HCT116 (cell line): ENCODE results near the gene QRSL1. TPM values are rescaled to one million over a fixed set of nuclear protein-coding genes. Genes with fewer than 3 reads are reported as not detected.

Experiments used
- ATAC-seq: fragments of 200-7000 bp; cut with Tn5 transposase; 2 replicates; pipeline ENCODE4 v1.9.1; 2020; ENCODE audit warnings: mild to moderate bottlenecking, moderate library complexity
- BruUV-seq: library from RNA; stranded (reverse); fragments of 400-500 nt; replicated peaks from 2 replicates; lab custom pipeline; 2021; lab: Mats Ljungman, UMichigan
- CTCF ChIA-PET: fragments of 300-600 bp; sonication (Branson Sonifier 250); formaldehyde crosslinking; loops from one replicate; lab custom pipeline; 2021; ENCODE audit warnings: antibody characterized with exemption; lab: Charles Lee
- POLR2A ChIA-PET: fragments of 300-600, 350-600 bp; sonication (Branson Sonifier 250); formaldehyde crosslinking; loops from one replicate; lab custom pipeline; 2021; ENCODE audit warnings: antibody characterized with exemption; lab: Charles Lee
- RAD21 ChIA-PET, 2 experiments: fragments of 300-600 bp; sonication (Branson Sonifier 250); formaldehyde crosslinking; loops; one replicate each; lab custom pipeline; 2023; ENCODE audit warnings: low total read pairs in 2 of 2; ENCODE audit not compliant: uncharacterized antibody in 2 of 2, unreplicated experiment in 2 of 2, low non-redundant PET in 1 of 2; lab: Charles Lee
- DNase-seq: peaks from one replicate; pipeline ENCODE4 v3.0.0-alpha.2; 2010; ENCODE audit warnings: low read depth, low spot score
- H2AFZ ChIP-seq: fragments of 200-600 bp; shearing (Covaris generic), sonication (generic); 2 replicates; pipeline ENCODE4 v1.6.1; 2017; ENCODE audit warnings: low read depth, mixed run types, mixed read lengths, antibody characterized with exemption, low read length; ENCODE audit not compliant: poor library complexity, severe bottlenecking
- H3K27ac ChIP-seq: 2 replicates; pipeline ENCODE4 v1.5.1; 2012; ENCODE audit warnings: low read depth, low read length
- H3K27me3 ChIP-seq: fragments of 200-600 bp; sonication (generic); 2 replicates; pipeline ENCODE4 v1.6.1; 2016; ENCODE audit warnings: mixed run types, low read length, mixed read lengths; ENCODE audit not compliant: insufficient read depth
- H3K36me3 ChIP-seq, 2 experiments: fragments of 200-500 bp in 1 of 2; fragments of 200-600 bp in 1 of 2; sonication (Bioruptor generic) in 1 of 2; sonication (generic) in 1 of 2; 2 replicates each; pipeline versions ENCODE4 v1.5.1 to v1.6.1; 2014 to 2016; ENCODE audit warnings: low read length in 2 of 2, inconsistent platforms in 1 of 2, mixed read lengths in 1 of 2, mixed run types in 1 of 2; ENCODE audit not compliant: insufficient read depth in 2 of 2, control insufficient read depth in 1 of 2
- H3K4me1 ChIP-seq, 2 experiments: fragments of 200-600 bp in 1 of 2; sonication (generic) in 1 of 2; 2 replicates each; pipeline versions ENCODE4 v1.5.1 to v1.6.1; 2012 to 2017; ENCODE audit warnings: low read length in 2 of 2, inconsistent platforms in 1 of 2, mild to moderate bottlenecking in 1 of 2, mixed read lengths in 1 of 2, mixed run types in 1 of 2, moderate library complexity in 1 of 2; ENCODE audit not compliant: insufficient read depth in 2 of 2, control insufficient read depth in 1 of 2
- H3K4me2 ChIP-seq: fragments of 200-600 bp; sonication (generic); 2 replicates; pipeline ENCODE4 v1.6.1; 2017; ENCODE audit warnings: mixed run types, low read length, mixed read lengths
- H3K4me3 ChIP-seq, 2 experiments: fragments of 200-600 bp in 1 of 2; sonication (generic) in 1 of 2; replicated peaks in 1 of 2; 2 replicates each; pipeline ENCODE4 v1.5.1; 2011 to 2016; ENCODE audit warnings: low read length in 2 of 2, control low read depth in 1 of 2, low read depth in 1 of 2, mild to moderate bottlenecking in 1 of 2, mixed read lengths in 1 of 2, mixed run types in 1 of 2
- H3K79me2 ChIP-seq: fragments of 200-600 bp; sonication (generic); 2 replicates; pipeline ENCODE4 v1.6.1; 2017; ENCODE audit warnings: mild to moderate bottlenecking, mixed run types, low read length, moderate library complexity, mixed read lengths; ENCODE audit not compliant: insufficient read depth
- H3K9ac ChIP-seq: fragments of 200-600 bp; sonication (generic); 2 replicates; pipeline ENCODE4 v1.6.1; 2016; ENCODE audit warnings: low read length, mixed read lengths
- H3K9me2 ChIP-seq: fragments of 200-600 bp; sonication (generic), shearing (Covaris generic); 2 replicates; pipeline ENCODE4 v1.6.1; 2017; ENCODE audit warnings: mixed run types, mild to moderate bottlenecking, moderate library complexity; ENCODE audit not compliant: insufficient read depth
- H3K9me3 ChIP-seq, 2 experiments: fragments of 200-500 bp in 1 of 2; fragments of 200-600 bp in 1 of 2; sonication (Bioruptor generic) in 1 of 2; sonication (generic) in 1 of 2; 2 replicates each; pipeline ENCODE4 v1.6.1; 2014 to 2017; ENCODE audit warnings: low read length in 2 of 2, mixed read lengths in 2 of 2, inconsistent platforms in 1 of 2, low read depth in 1 of 2, mild to moderate bottlenecking in 1 of 2, mixed run types in 1 of 2, moderate library complexity in 1 of 2; ENCODE audit not compliant: control insufficient read depth in 1 of 2, insufficient read depth in 1 of 2
- H4K20me1 ChIP-seq: fragments of 200-600 bp; sonication (generic), shearing (Covaris generic); 2 replicates; pipeline ENCODE4 v1.6.1; 2017; ENCODE audit warnings: mixed run types, mild to moderate bottlenecking, moderate library complexity; ENCODE audit not compliant: insufficient read depth
- CBX3 ChIP-seq: IDR thresholded peaks from 2 replicates; pipeline ENCODE4 v1.6.1; 2012; ENCODE audit warnings: low read depth
- EGR1 ChIP-seq: IDR thresholded peaks from 2 replicates; pipeline ENCODE4 v1.6.1; 2012; ENCODE audit warnings: low read depth
- ELF1 ChIP-seq: IDR thresholded peaks from 2 replicates; pipeline ENCODE4 v1.6.1; 2012; ENCODE audit warnings: low read depth, borderline replicate concordance
- EZH2 ChIP-seq: fragments of 200-600 bp; sonication (generic); IDR thresholded peaks from 2 replicates; pipeline ENCODE4 v1.6.1; 2017; ENCODE audit warnings: antibody characterized with exemption, mixed run types
- POLR2AphosphoS5 ChIP-seq: IDR thresholded peaks from 2 replicates; pipeline ENCODE4 v1.6.1; 2011; ENCODE audit warnings: mild to moderate bottlenecking, low read depth, low read length, moderate library complexity
- REST ChIP-seq: IDR thresholded peaks from 2 replicates; pipeline ENCODE4 v1.6.1; 2012; ENCODE audit warnings: low read depth
- SP1 ChIP-seq: IDR thresholded peaks from 2 replicates; pipeline ENCODE4 v1.6.1; 2012; ENCODE audit warnings: low read depth
- TCF7L2 ChIP-seq: IDR thresholded peaks from 2 replicates; pipeline ENCODE4 v1.7.0; 2011; ENCODE audit warnings: borderline replicate concordance, inconsistent platforms; ENCODE audit not compliant: insufficient read depth, insufficient read length; ENCODE audit errors: extremely low read depth
- YY1 ChIP-seq: IDR thresholded peaks from 2 replicates; pipeline ENCODE4 v1.6.1; 2011; ENCODE audit warnings: low read length, low read depth, moderate library complexity, mild to moderate bottlenecking; ENCODE audit not compliant: insufficient replicate concordance; ENCODE audit errors: extremely low read depth
- ZBTB33 ChIP-seq: IDR thresholded peaks from 2 replicates; pipeline ENCODE4 v1.6.1; 2011; ENCODE audit warnings: mild to moderate bottlenecking, low read length, moderate library complexity; ENCODE audit not compliant: insufficient replicate concordance; ENCODE audit errors: extremely low read depth
- ZFX ChIP-seq: fragments of 450-650 bp; IDR thresholded peaks from 2 replicates; pipeline ENCODE4 v1.6.1; 2017
- intact Hi-C: fragments of 100-400 bp; cut with micrococcal nuclease; formaldehyde crosslinking; loops from 2 replicates; pipeline ENCODE4 v1.10.0; 2022
- total RNA-seq: library from RNA; stranded (reverse); gene quantifications from one replicate; pipeline ENCODE4 v1.2.1, GENCODE V29; 2021; ENCODE audit not compliant: unreplicated experiment

The QRSL1 gene
- total RNA-seq, 1 experiment from 2014 or later: 16.0 TPM

GRCh38 chr6:106677282-106677681 lies 47.9 kb downstream of the QRSL1 start:
- no peak overlapping the region for H3K4me3 ChIP-seq
- H4K20me1 ChIP-seq: no peaks in the 10 kb centered on the region
- H2AFZ ChIP-seq: no peak overlapping the region
- H3K4me2 ChIP-seq: no peak overlapping the region
- H3K27ac ChIP-seq: no peak overlapping the region
- H3K9ac ChIP-seq: no peak overlapping the region
- intact Hi-C loops: no loop called here
- ChIA-PET CTCF (no interaction called here), POLR2A (no interaction called here), RAD21 (no interaction called here)
- H3K36me3 ChIP-seq: no peaks in the 10 kb centered on the region
- no peaks in the 10 kb centered on the region for H3K9me3 ChIP-seq
- no peaks in the 10 kb centered on the region for H3K4me1 ChIP-seq
- no peak for TF ChIP-seq POLR2AphosphoS5
- no peak for TF ChIP-seq REST
- TF ChIP-seq ZFX: no peak
- no peak for TF ChIP-seq CBX3
- no peak for TF ChIP-seq TCF7L2
- no peak for TF ChIP-seq EGR1
- no peak for TF ChIP-seq ELF1
- no peak for TF ChIP-seq EZH2
- H3K9me2 ChIP-seq: no peaks in the 10 kb centered on the region
- no TSS peak for BruUV-seq
- no peaks in the 10 kb centered on the region for H3K27me3 ChIP-seq
- DNase-seq (no peak), ATAC-seq (no peak)
- no peaks in the 10 kb centered on the region for H3K79me2 ChIP-seq

GRCh38 chr6:106684011-106684410 lies 54.6 kb downstream of the QRSL1 start:
- Histone ChIP-seq H3K27ac (no peak overlapping the region), H3K9me3 (no peaks in the 10 kb centered on the region), H3K4me3 (no peak overlapping the region), H2AFZ (no peak overlapping the region), H4K20me1 (no peaks in the 10 kb centered on the region), H3K9me2 (no peaks in the 10 kb centered on the region), H3K79me2 (no peaks in the 10 kb centered on the region), H3K9ac (no peak overlapping the region), H3K4me2 (no peak overlapping the region), H3K4me1 (no peaks in the 10 kb centered on the region), H3K36me3 (no peaks in the 10 kb centered on the region), H3K27me3 (no peaks in the 10 kb centered on the region)
- ChIA-PET RAD21 (no interaction called here), POLR2A (no interaction called here), CTCF (no interaction called here)
- DNase-seq (no peak), ATAC-seq (no peak)
- no TSS peak for BruUV-seq
- intact Hi-C loops: no loop called here
- TF ChIP-seq EZH2 (no peak), REST (no peak), YY1 (no peak), POLR2AphosphoS5 (no peak), EGR1 (no peak), SP1 (no peak), ZBTB33 (no peak)
